Mesenchymal stem cell (in vitro differentiated cells and primary cell): Measurements from ENCODE around the gene ZBTB48.
"Not testable (repeated sequence)": the region's sequence is repeated elsewhere in the genome, so short reads cannot be mapped to it uniquely, and the experiment has no call there.

ENCODE experiments used
- DNase-seq: peaks from one replicate; pipeline ENCODE4 v3.0.0-alpha.2; 2013
- H2AFZ ChIP-seq: one replicate; pipeline ENCODE4 v1.6.1; 2013; ENCODE audit warnings: low read depth, mild to moderate bottlenecking, control low read depth, inconsistent platforms, low read length, moderate library complexity
- H2AK5ac ChIP-seq: 2 replicates; pipeline ENCODE4 v1.6.1; 2013; ENCODE audit warnings: low read length, moderate library complexity, mild to moderate bottlenecking, inconsistent platforms; ENCODE audit not compliant: severe bottlenecking
- H2BK120ac ChIP-seq: one replicate; pipeline ENCODE4 v1.6.1; 2013; ENCODE audit warnings: low read depth, mild to moderate bottlenecking, inconsistent platforms, low read length, moderate library complexity
- H2BK12ac ChIP-seq, 2 experiments: one replicate each; pipeline ENCODE4 v1.6.1; 2013; ENCODE audit warnings: inconsistent platforms in 2 of 2, low read length in 2 of 2, mild to moderate bottlenecking in 2 of 2, moderate library complexity in 2 of 2, control low read depth in 1 of 2
- H2BK15ac ChIP-seq: one replicate; pipeline ENCODE4 v1.6.1; 2013; ENCODE audit warnings: mild to moderate bottlenecking, low read depth, inconsistent platforms; ENCODE audit not compliant: poor library complexity, severe bottlenecking
- H2BK5ac ChIP-seq: 2 replicates; pipeline ENCODE4 v1.6.1; 2013; ENCODE audit warnings: low read depth, mild to moderate bottlenecking, low read length, control low read depth, inconsistent platforms; ENCODE audit not compliant: poor library complexity, severe bottlenecking
- H3K14ac ChIP-seq, 2 experiments: one replicate each; pipeline ENCODE4 v1.6.1; 2013; ENCODE audit warnings: inconsistent platforms in 2 of 2, low read length in 2 of 2, control low read depth in 1 of 2, mild to moderate bottlenecking in 1 of 2, moderate library complexity in 1 of 2
- H3K18ac ChIP-seq, 2 experiments: one replicate each; pipeline ENCODE4 v1.6.1; 2013; ENCODE audit warnings: inconsistent platforms in 2 of 2, low read length in 2 of 2, control low read depth in 1 of 2, low read depth in 1 of 2, mild to moderate bottlenecking in 1 of 2
- H3K23ac ChIP-seq, 2 experiments: one replicate each; pipeline ENCODE4 v1.6.1; 2013; ENCODE audit warnings: inconsistent platforms in 2 of 2, low read length in 2 of 2, mild to moderate bottlenecking in 2 of 2, moderate library complexity in 2 of 2, control low read depth in 1 of 2
- H3K27ac ChIP-seq: 2 replicates; pipeline ENCODE4 v1.5.1; 2013; ENCODE audit warnings: mild to moderate bottlenecking, moderate library complexity, low read length, control low read depth, inconsistent platforms; ENCODE audit not compliant: poor library complexity, severe bottlenecking
- H3K27me3 ChIP-seq, 2 experiments: 2 replicates each; pipeline versions ENCODE4 v1.6.1 to v1.7.0; 2013; ENCODE audit warnings: low read length in 2 of 2, mild to moderate bottlenecking in 2 of 2, moderate library complexity in 2 of 2, control low read depth in 1 of 2, inconsistent platforms in 1 of 2; ENCODE audit not compliant: control insufficient read depth in 1 of 2, insufficient read depth in 1 of 2
- H3K36me3 ChIP-seq, 2 experiments: 2 replicates each; pipeline versions ENCODE4 v1.6.1 to v1.7.0; 2013; ENCODE audit warnings: low read length in 2 of 2, control low read depth in 1 of 2, inconsistent platforms in 1 of 2, low read depth in 1 of 2, mild to moderate bottlenecking in 1 of 2; ENCODE audit not compliant: insufficient read depth in 2 of 2, control insufficient read depth in 1 of 2
- H3K4ac ChIP-seq, 2 experiments: one replicate each; pipeline ENCODE4 v1.6.1; 2013; ENCODE audit warnings: inconsistent platforms in 2 of 2, low read length in 2 of 2, mild to moderate bottlenecking in 2 of 2, moderate library complexity in 2 of 2, control low read depth in 1 of 2, low read depth in 1 of 2
- H3K4me1 ChIP-seq: 2 replicates; pipeline ENCODE4 v1.6.1; 2013; ENCODE audit warnings: low read depth, low read length, control low read depth; ENCODE audit not compliant: control insufficient read depth, insufficient read depth
- H3K4me2 ChIP-seq: 2 replicates; pipeline ENCODE4 v1.6.1; 2013; ENCODE audit warnings: low read length, mild to moderate bottlenecking, inconsistent platforms; ENCODE audit not compliant: poor library complexity, severe bottlenecking
- H3K4me3 ChIP-seq, 2 experiments: 2 replicates each; pipeline versions ENCODE4 v1.5.1 to v1.7.0; 2013; ENCODE audit warnings: low read length in 2 of 2, mild to moderate bottlenecking in 2 of 2, control low read depth in 1 of 2, low read depth in 1 of 2; ENCODE audit not compliant: insufficient read depth in 1 of 2
- H3K79me1 ChIP-seq: replicated peaks from 2 replicates; pipeline ENCODE4 v1.6.1; 2013; ENCODE audit warnings: mild to moderate bottlenecking, control low read depth, low read length, inconsistent platforms; ENCODE audit not compliant: poor library complexity, severe bottlenecking
- H3K9ac ChIP-seq: 2 replicates; pipeline ENCODE4 v1.7.0; 2013; ENCODE audit warnings: mild to moderate bottlenecking, low read length, moderate library complexity
- H3K9me3 ChIP-seq: 2 replicates; pipeline ENCODE4 v1.7.0; 2013; ENCODE audit warnings: mild to moderate bottlenecking, low read length; ENCODE audit not compliant: control insufficient read depth
- H4K8ac ChIP-seq: one replicate; pipeline ENCODE4 v1.6.1; 2013; ENCODE audit warnings: inconsistent platforms, mild to moderate bottlenecking, low read length, moderate library complexity
- H4K91ac ChIP-seq: one replicate; pipeline ENCODE4 v1.6.1; 2013; ENCODE audit warnings: mild to moderate bottlenecking, low read length, inconsistent platforms
- WGBS: methylation state at CpG from one replicate; pipeline ENCODE4 v1.1.7; 2013; ENCODE audit warnings: mixed read lengths; 5-methylcytosine and 5-hydroxymethylcytosine counted together

ZBTB48 gene

GRCh38 chr1:6597777-6598131 lies 18.0 kb downstream of the ZBTB48 start:
- Histone ChIP-seq H3K9me3 (no peaks in the 10 kb centered on the region), H3K4ac (peak overlapping the region in 1 of 2 experiments; percentile 24), H2BK15ac (no peak overlapping the region), H3K9ac (peak overlapping the region; percentile 59), H2AK5ac (no peak overlapping the region), H2BK120ac (no peak overlapping the region), H3K4me3 (peak overlapping the region; percentile 12 to 41), H2BK5ac (no peak overlapping the region), H3K23ac (no peak overlapping the region), H3K27me3 (no peaks in the 10 kb centered on the region), H4K91ac (no peak overlapping the region), H3K27ac (no peak overlapping the region), H3K4me2 (no peak overlapping the region), H3K79me1 (peaks cover 49% of the 10 kb centered on the region), H3K36me3 (peaks cover 61 to 63% of the 10 kb centered on the region in 2 experiments), H3K18ac (no peak overlapping the region), H4K8ac (no peak overlapping the region), H2BK12ac (no peak overlapping the region), H2AFZ (no peak overlapping the region), H3K4me1 (peaks cover 30% of the 10 kb centered on the region), H3K14ac (no peak overlapping the region)
- no peak for DNase-seq
- 97% methylated on average over 6 of the region's 6 CpGs for WGBS

DNA sequence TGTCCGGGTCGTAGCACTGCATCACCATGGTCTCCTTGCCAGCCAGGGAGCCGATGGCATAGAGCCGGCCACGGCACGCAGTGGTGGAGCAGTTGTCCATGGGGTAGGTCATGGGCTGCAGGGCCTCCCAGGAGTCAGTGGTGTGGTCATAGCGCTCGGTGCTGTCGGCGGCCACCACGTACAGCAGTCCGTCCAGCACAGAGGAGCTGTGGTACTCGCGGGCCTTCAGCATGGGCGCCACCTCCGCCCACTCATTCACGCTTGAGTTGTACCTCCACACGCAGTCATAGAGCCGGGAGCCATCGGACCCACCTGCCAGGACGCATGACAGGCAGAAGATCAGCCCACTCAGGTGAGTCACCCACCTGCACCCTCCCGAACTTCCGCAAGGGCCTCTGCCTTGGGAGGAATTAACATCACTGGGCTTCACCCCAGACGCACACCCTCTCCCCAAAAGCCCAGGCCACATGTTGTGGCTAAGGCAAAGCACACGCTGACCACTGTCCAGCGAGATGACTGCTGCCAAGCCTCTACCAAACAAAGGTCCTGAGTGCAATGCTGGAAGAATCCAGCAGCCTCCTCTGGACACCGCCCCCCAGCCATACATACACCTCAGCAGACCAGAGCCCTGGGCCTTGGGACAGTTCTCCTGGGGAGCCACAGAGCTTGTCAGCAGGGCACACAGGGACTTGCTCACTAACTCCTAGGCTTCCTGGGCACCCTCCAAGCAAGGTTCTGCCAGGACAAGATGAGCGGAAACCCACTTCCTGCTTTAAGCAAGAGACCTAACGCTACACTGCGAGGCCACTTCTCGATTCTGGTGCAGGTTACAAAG lies 19.6 kb downstream of the ZBTB48 start:
- H3K27me3 ChIP-seq = no peaks in the 10 kb centered on the region
- H3K27ac ChIP-seq = no peak overlapping the region
- peak overlapping the region in 1 of 2 experiments; percentile 95 for H3K4me3 ChIP-seq
- H2BK15ac ChIP-seq = no peak overlapping the region
- H3K4me1 ChIP-seq = peaks cover 36% of the 10 kb centered on the region
- H3K4ac ChIP-seq = no peak overlapping the region
- H2BK120ac ChIP-seq = no peak overlapping the region
- H3K79me1 ChIP-seq = peaks cover 37% of the 10 kb centered on the region
- no peak overlapping the region for H4K91ac ChIP-seq
- no peak for DNase-seq
- peak overlapping the region; percentile 3 for H3K4me2 ChIP-seq
- no peak overlapping the region for H3K14ac ChIP-seq
- H4K8ac ChIP-seq = no peak overlapping the region
- peak overlapping the region in 1 of 2 experiments; percentile 41 for H3K23ac ChIP-seq
- H3K18ac ChIP-seq = peak overlapping the region in 1 of 2 experiments; percentile 2
- 95% methylated on average over 30 of the region's 31 CpGs for WGBS
- H3K9me3 ChIP-seq = no peaks in the 10 kb centered on the region
- H2AFZ ChIP-seq = no peak overlapping the region
- H3K36me3 ChIP-seq = peaks cover 45 to 47% of the 10 kb centered on the region in 2 experiments
- no peak overlapping the region for H2AK5ac ChIP-seq
- H2BK5ac ChIP-seq = no peak overlapping the region
- peak overlapping the region; percentile 98 for H3K9ac ChIP-seq
- H2BK12ac ChIP-seq = no peak overlapping the region

- WGBS = 93% methylated on average over 7 of the region's 8 CpGs
- not testable (repeated sequence) for H2BK15ac ChIP-seq, H3K27ac ChIP-seq
Observed at GRCh38 chr1:6599991-6600390, 20.2 kb downstream of the ZBTB48 start.

GRCh38 chr1:6600410-6601048 lies 20.7 kb downstream of the ZBTB48 start:
- H2BK120ac ChIP-seq = no peak overlapping the region
- no peak overlapping the region for H2BK5ac ChIP-seq
- H2AFZ ChIP-seq = no peak overlapping the region
- H2BK15ac ChIP-seq = no peak overlapping the region
- peak overlapping the region; percentile 54 for H2AK5ac ChIP-seq
- H2BK12ac ChIP-seq = peak overlapping the region in 1 of 2 experiments; percentile 51
- peak overlapping the region in 1 of 2 experiments; percentile 9 for H3K23ac ChIP-seq
- H3K18ac ChIP-seq = peak overlapping the region; percentile 1 to 91
- DNase-seq = peak; percentile 30
- H3K36me3 ChIP-seq = peaks cover 34 to 37% of the 10 kb centered on the region in 2 experiments
- WGBS = 23% methylated on average over 10 of the region's 10 CpGs
- H3K79me1 ChIP-seq = peaks cover 32% of the 10 kb centered on the region
- H4K8ac ChIP-seq = no peak overlapping the region
- H3K27ac ChIP-seq = peak overlapping the region; percentile 38
- H3K4me2 ChIP-seq = peak overlapping the region; percentile 97
- peak overlapping the region; percentile 3 for H4K91ac ChIP-seq
- peak overlapping the region in 1 of 2 experiments; percentile 61 for H3K4ac ChIP-seq
- no peaks in the 10 kb centered on the region for H3K9me3 ChIP-seq
- H3K4me1 ChIP-seq = peaks cover 40% of the 10 kb centered on the region
- peak overlapping the region; percentile 89 to 95 for H3K4me3 ChIP-seq
- no peaks in the 10 kb centered on the region for H3K27me3 ChIP-seq
- peak overlapping the region in 1 of 2 experiments; percentile 94 for H3K14ac ChIP-seq
- H3K9ac ChIP-seq = peak overlapping the region; percentile 98

More at GRCh38 chr1:6599991-6600390, 20.2 kb downstream of the ZBTB48 start:
- Histone ChIP-seq H3K79me1 (peaks cover 36% of the 10 kb centered on the region), H3K36me3 (peaks cover 39 to 42% of the 10 kb centered on the region in 2 experiments), H3K9ac (peak overlapping the region; percentile 98), H3K4me3 (peak overlapping the region in 1 of 2 experiments; percentile 95), H3K4me2 (peak overlapping the region; percentile 97), H3K4me1 (peaks cover 40% of the 10 kb centered on the region)
- DNase-seq, H2BK120ac ChIP-seq, H3K18ac ChIP-seq, H3K27me3 ChIP-seq, H3K9me3 ChIP-seq, H3K14ac ChIP-seq, H2BK12ac ChIP-seq, H4K91ac ChIP-seq, H2AK5ac ChIP-seq, H4K8ac ChIP-seq, H3K4ac ChIP-seq, H2AFZ ChIP-seq, H2BK5ac ChIP-seq, H3K23ac ChIP-seq: not testable (repeated sequence)
